Limb (tissue), 2 donors: ENCODE results near the gene MSL3B.

Experiments
- DNase-seq, 2 donors: peaks; one replicate each; pipeline ENCODE4 v3.0.0-alpha.2; 2016; ENCODE audit errors: extremely low spot score in 2 of 2

MSL3B gene

GRCh38 chr2:233833345-233833744, 34.8 kb downstream of the MSL3B start:
- DNase-seq: peak in 1 of 2 donors; percentile 23

GRCh38 chr2:233832869-233833311, 35.3 kb downstream of the MSL3B start:
- peak in 1 of 2 donors; percentile 39 for DNase-seq

DNA sequence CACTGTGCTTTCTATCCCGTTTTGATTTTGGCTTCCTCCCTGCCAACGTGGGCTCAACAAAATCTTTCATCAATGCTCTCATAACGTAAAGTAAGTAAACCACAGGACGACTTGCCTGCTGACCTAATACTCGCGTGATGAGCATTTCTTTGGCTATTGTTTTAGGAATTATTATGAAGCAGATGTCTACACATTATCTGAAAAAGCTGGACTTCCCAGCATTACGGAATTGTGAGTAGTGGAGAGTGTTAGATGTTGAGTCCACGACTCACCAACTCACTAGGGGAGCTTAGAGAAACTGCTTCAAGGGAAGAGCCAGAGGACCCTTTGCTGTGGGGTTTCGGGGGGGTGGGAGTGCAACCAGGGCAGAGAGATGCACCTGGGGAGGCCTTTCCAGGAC, 35.8 kb downstream of the MSL3B start:
- peak in 1 of 2 donors; percentile 9 for DNase-seq

DNA sequence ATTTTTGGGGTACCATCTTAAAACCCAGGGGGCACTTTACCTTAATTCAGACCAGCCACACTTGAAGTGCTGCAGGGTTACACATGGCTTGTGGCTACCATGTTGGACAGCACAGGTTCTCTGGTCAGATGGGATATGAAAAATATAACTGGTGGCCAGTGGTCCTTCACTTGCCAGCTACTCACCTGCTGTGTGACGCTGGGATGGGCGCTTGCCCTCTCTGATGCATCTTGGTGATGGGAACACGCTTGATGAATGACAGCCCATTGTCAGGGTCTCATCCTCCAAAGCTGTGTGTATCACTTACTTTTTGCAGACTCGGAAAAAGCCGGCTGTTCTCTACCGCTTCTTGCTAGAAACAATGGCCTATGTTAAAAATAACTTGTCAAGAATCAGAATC, 36.3 kb downstream of the MSL3B start:
- peak in 1 of 2 donors; percentile 14 for DNase-seq

DNA sequence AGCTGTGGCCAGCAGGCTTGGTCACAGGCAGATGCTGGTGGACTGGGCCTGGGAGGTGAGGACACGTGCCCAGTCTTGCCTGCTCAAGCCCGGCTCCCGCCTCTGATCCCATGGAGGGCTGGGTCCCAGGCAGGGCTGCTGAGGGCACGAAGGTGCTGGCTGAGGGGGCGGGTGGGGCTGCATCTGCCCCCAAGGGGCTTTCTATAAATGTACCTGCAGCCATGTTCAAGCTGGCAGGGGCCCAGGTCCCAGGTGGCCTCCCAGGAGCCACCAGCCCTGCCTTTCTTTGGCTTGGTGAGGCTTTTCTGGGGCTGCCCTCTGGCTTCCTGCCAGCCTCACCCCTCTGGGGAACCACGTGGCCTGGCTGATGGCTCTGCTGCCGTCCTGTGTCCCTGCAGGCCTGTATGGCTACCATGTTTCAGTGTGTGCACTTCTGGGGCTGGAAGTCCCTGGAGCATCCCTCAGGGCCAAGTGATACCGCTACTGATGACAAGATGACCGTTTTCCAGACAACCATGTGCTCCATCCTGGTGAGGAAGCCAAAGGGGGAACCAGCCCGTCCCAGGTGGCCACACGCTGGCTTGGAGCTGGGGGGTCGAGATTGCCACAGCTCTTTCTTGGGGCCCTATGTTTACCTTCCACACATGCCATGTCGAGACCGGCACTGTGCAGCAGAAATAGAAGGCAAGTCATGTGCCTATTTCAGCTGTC, 37.0 kb downstream of the MSL3B start:
- DNase-seq: peak in 1 of 2 donors; percentile 45

DNA sequence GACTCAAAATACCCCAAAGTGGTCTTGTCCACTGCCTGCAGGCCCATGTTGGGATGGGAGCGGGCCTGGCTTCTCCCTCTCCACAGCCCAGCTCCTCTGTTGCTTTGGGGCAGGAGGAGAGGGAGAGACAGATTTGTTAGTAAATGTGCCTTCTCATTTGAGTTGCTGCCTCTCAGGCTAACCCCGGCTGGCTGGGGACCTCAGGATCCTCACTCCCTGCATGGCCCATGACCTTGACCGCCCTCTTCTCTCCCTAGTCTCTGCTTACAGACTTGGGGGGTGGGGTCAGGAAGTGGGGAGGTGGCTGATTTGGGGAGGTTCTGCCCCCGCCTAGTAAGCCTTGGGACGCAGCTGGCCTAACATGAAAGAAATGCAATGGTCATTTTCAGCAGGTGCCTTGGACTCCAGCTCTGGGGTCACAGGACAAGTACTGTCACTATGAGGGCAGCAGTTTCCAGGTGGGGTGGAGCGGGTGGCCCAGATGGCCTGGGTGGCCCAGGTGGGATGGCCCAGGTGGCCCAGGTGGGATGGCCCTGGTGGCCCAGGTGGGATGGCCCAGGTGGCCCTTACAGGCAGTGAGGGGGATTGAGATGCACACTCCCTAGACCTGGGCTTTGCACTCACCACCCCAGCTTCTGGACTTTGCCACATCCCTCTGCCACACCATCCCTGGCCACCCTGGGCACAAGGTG, 37.9 kb downstream of the MSL3B start:
- no peak for DNase-seq

DNA sequence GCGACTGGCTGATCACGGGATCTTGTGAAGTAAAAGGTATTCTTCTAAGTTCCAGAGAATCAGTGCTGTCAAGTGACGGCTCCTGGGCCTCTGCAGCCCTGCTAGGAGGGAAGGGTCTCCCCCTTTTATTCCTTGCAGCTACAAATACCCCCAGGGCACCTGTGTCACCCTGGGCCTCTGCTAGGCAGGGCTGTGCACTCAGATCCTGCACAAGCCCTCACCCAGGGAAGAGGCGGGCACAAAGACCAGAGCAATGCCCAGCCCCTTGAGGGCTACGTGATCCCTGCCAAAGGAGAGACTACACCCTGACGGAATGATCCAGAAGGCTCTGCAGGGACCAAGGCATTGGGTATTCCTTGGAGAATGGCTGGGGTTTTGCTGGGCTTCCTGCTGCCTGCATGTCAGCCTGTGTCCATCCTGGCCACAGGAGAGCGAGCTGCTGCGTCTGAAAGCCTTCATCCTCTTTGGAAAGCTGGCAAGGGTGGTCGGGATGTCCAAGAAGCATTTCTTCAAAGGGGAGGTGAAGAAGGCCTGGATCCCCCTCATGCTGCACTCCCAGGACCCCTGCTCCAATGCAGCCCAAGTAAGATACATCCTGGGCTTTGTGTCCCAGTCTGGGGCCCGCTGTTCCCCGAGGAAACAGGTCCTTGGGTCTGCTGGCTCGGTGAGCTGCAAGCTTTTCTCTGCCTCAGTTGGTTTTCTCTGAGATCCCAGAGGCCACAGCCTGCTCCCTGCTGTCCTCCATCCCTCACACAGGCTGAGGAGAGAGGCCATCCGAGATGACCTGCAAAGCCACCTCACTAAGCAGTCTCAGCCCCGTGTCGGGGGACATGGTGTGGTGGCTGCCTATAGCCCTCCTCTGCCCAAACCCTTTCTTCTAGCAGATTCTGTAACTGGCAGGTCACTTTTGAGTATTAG, 38.7 kb downstream of the MSL3B start:
- peak in 1 of 2 donors; percentile 20 for DNase-seq

DNA sequence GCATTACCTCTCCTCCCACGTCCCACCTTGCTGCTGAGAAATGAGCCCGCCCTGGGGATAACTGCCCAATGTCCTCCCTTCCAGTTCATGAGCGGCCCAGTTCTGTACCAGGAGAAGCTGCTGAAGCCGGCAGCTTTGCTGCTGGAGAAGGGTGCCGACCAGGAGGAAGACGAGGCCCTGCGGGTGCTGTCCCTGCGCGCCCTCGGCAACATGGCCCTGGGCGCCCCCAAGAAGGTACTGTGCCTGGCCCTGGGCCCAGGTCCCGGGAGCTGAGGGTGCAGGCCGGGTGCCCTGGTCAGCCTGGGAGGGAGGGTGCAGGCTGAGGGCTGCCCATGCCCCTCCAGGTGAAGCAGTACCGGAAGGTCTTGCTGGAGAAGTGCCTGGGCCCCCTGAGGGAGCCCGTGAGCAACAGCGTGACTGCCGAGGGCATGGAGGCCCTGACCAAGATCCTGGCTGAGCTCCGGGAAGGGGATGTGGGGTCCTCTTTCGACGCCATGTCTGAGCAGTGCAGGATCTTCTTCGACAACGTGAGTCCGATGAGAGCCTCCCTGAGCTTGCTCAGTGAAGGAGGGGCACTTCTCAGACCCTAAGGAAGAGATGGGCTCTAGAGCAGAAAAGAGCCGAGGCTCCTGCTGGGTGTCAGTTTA, 39.5 kb downstream of the MSL3B start:
- peak in 1 of 2 donors; percentile 13 for DNase-seq

DNA sequence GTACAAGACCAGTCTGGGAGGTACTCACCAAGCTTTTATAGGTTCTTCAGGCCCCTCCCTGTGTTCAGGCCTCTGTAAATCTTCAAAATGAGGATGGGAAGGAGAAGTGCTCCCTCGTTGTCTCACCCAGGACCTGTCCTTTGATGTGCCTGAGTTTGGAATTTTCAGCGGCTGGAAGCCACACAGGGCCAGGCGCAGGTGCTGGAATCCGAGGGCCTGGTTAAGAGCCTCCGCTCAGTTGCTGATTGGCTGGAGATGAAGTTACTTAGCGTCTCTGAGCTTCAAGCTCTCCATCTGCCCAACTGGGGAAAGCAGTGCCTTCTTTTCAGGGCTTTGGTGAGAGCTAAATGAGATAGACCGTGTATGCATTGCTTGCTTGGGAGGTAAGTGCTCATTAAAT, 43.8 kb downstream of the MSL3B start:
- peak in 1 of 2 donors; percentile 7 for DNase-seq

DNA sequence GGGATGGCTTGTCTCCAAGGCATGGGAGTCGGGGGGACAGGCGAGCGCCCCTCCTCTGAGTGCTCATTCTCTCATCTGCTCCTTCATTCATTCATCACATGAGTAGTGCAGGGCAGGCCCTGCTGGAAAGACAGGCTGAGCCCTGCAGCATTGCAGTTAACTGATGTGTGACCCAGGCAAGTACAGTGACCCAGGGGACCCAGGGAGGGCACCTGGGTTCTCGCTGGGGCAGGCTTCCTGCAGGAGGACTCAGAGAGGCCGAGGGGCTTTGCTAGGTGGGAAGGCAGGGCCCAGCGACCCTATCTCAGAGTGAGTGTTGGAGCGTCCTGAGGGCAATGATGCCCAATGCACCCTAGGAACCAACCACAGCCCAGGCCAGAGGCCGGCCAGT, 44.5 kb downstream of the MSL3B start:
- DNase-seq: peak in 1 of 2 donors; percentile 14

DNA sequence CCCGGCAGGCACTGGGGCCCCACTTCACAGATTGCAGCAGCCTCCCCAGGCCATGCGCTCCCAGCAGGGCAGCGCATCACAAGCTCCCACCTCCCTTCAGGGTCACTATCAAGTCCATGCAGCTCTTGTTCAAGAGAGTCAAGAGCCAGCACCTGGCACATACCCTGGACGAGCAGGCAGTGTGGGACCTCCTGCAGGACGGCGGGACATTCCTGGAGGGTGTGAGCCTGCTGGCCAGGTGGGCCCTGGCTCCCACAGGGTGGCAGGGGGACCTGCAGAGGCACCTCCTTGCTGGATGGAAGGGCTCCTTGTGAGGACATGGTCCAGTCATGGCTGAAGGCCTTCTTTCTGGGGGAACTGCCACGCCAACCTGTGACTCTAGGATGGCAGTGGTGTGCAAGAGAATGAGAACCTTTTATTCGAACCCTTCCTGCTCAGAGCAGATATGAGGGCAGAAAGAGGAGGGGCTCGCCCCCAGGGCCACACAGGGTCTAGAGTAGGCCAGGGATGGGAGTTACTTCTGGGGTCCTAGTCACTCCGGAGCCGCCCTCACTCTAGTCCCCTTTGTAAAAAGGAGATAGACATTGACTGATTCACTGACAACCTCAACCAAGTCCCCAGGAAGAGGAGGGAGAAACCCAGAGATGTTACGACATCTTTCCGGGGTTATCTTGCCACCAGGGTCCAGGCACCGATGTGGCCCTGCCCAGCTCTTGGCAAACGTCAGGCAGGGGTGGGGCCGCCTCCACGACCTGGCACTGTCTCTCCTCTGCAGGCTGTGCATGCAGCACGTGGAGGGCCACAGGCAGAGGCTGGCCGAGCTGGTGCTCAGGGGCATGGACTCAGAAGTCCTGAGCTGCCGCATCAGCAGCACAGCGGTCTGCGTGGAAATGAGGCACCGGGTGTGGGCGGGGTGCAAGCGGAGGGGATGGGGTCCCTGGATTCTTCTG, 45.1 kb downstream of the MSL3B start:
- peak in 1 of 2 donors; percentile 11 for DNase-seq

- peak in 1 of 2 donors; percentile 14 for DNase-seq
These were observed 46.0 kb downstream of the MSL3B start for GRCh38 chr2:233822101-233822771.

GRCh38 chr2:233821709-233822100, 46.5 kb downstream of the MSL3B start:
- no peak for DNase-seq

- DNase-seq: peak in 1 of 2 donors; percentile 5
These were observed 47.0 kb downstream of the MSL3B start for GRCh38 chr2:233821196-233821595.

DNA sequence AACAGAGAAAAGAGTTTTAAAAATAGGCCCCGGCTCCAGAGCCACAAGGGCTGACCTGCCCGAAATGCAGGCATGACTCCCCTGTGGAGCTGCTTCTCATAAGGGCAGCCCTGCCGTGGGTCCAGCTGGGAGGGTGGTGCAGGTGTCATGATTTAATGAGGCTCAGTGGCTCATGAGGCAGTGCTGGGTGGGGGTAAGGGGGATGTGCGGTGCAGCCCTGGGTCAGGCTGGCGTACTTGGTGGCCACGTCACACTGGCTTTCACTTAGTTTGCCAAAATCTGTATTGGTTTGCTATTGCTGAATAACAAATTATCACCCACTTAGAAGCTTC, 47.4 kb downstream of the MSL3B start:
- peak in 1 of 2 donors; percentile 4 for DNase-seq

GRCh38 chr2:233819884-233820773, 48.1 kb downstream of the MSL3B start:
- peak in 1 of 2 donors; percentile 8 for DNase-seq

- peak in 1 of 2 donors; percentile 15 for DNase-seq
These were observed 49.3 kb downstream of the MSL3B start for GRCh38 chr2:233818639-233819621.
